Measurements from ENCODE around the gene AFF3. TPM values are rescaled to one million over a fixed set of nuclear protein-coding genes. Genes with fewer than 3 reads are reported as not detected.

AFF3 gene
- total RNA-seq, 1 experiment from 2014 or later: 0.05 TPM

DNA sequence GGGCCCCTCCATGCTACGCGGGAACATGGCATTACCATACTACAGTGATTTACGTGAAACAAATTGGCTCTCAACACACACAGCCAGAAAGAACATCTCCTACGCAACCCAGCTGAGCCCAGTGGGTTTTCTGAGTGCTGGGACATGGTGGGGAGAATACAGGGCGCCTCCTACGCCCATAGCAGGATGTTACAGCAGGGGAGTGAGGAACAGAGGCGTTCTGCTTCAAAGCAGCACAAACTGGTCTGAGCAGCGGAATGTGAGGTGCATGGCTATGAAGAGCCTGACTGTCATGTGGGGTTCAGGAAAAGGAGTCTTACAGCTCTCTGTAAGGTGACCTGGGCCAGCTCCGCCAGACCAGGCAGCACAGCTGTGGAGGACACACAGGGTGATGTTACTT lies 543.9 kb downstream of the AFF3 start:
- Mint-ChIP-seq H3K9me3 (ENCODE audit: unreplicated experiment) (no peaks in the 10 kb centered on the region), H3K36me3 (ENCODE audit: insufficient read depth, unreplicated experiment) (no peaks in the 10 kb centered on the region), H3K4me3 (ENCODE audit: unreplicated experiment) (no peak overlapping the region), H3K27me3 (ENCODE audit: insufficient read depth, unreplicated experiment) (peaks cover 32% of the 10 kb centered on the region), H3K27ac (ENCODE audit: unreplicated experiment) (no peak overlapping the region), H3K4me1 (ENCODE audit: low read depth, unreplicated experiment) (no peaks in the 10 kb centered on the region)
- intact Hi-C loops (cut with micrococcal nuclease; ENCODE audit: unreplicated experiment): no loop called here
- no TSS peak for BruUV-seq (replicated peaks)
- no peak overlapping the region for H3K4me3 ChIP-seq (ENCODE audit: low read depth, low read length)
- no peaks in the 10 kb centered on the region for H3K4me1 ChIP-seq
- DNase-seq: no peak
- no peaks in the 10 kb centered on the region for H3K9me3 ChIP-seq
- ChIA-PET POLR2A (no interaction called here), CTCF (no interaction called here)
- H3K27me3 ChIP-seq (replicated peaks; ENCODE audit: control insufficient read depth, insufficient read depth, low read length): no peaks in the 10 kb centered on the region; the same call in 1 of the 2 replicates
- TF ChIP-seq, protein P1, sequence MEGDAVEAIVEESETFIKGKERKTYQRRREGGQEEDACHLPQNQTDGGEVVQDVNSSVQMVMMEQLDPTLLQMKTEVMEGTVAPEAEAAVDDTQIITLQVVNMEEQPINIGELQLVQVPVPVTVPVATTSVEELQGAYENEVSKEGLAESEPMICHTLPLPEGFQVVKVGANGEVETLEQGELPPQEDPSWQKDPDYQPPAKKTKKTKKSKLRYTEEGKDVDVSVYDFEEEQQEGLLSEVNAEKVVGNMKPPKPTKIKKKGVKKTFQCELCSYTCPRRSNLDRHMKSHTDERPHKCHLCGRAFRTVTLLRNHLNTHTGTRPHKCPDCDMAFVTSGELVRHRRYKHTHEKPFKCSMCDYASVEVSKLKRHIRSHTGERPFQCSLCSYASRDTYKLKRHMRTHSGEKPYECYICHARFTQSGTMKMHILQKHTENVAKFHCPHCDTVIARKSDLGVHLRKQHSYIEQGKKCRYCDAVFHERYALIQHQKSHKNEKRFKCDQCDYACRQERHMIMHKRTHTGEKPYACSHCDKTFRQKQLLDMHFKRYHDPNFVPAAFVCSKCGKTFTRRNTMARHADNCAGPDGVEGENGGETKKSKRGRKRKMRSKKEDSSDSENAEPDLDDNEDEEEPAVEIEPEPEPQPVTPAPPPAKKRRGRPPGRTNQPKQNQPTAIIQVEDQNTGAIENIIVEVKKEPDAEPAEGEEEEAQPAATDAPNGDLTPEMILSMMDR (IDR thresholded peaks at IDR 0.05; ENCODE audit: insufficient read depth in 1 of 2, low read depth in 1 of 2, low read length in 1 of 2, severe bottlenecking in 1 of 2, unreplicated experiment in 1 of 2): no peak
- no peaks in the 10 kb centered on the region for H3K36me3 ChIP-seq (ENCODE audit: control insufficient read depth, insufficient read depth, low read length)

GRCh38 chr2:99597616-99598015 lies 544.8 kb downstream of the AFF3 start:
- H3K36me3 Mint-ChIP-seq (ENCODE audit: insufficient read depth, unreplicated experiment): no peaks in the 10 kb centered on the region
- Histone ChIP-seq H3K4me3 (ENCODE audit: low read depth, low read length) (no peak overlapping the region), H3K36me3 (ENCODE audit: control insufficient read depth, insufficient read depth, low read length) (no peaks in the 10 kb centered on the region), H3K9me3 (no peaks in the 10 kb centered on the region), H3K27me3 (replicated peaks; ENCODE audit: control insufficient read depth, insufficient read depth, low read length) (no peaks in the 10 kb centered on the region; the same call in 1 of the 2 replicates), H3K4me1 (no peaks in the 10 kb centered on the region)
- no peak overlapping the region for H3K27ac Mint-ChIP-seq (ENCODE audit: unreplicated experiment)
- TF ChIP-seq, protein P1 (IDR thresholded peaks at IDR 0.05; ENCODE audit: insufficient read depth in 1 of 2, low read depth in 1 of 2, low read length in 1 of 2, severe bottlenecking in 1 of 2, unreplicated experiment in 1 of 2): no peak
- ChIA-PET POLR2A (interaction anchor here (0.5 kb wide), 1 partner anchor 103 kb away, joined by 3 read pairs; no protein-coding TSS in a partner anchor), CTCF (no interaction called here)
- no peaks in the 10 kb centered on the region for H3K4me1 Mint-ChIP-seq (ENCODE audit: low read depth, unreplicated experiment)
- intact Hi-C loops (cut with micrococcal nuclease; ENCODE audit: unreplicated experiment): no loop called here
- DNase-seq: no peak
- BruUV-seq (replicated peaks): no TSS peak
- peaks cover 32% of the 10 kb centered on the region for H3K27me3 Mint-ChIP-seq (ENCODE audit: insufficient read depth, unreplicated experiment)
- H3K9me3 Mint-ChIP-seq (ENCODE audit: unreplicated experiment): no peaks in the 10 kb centered on the region
- no peak overlapping the region for H3K4me3 Mint-ChIP-seq (ENCODE audit: unreplicated experiment)

DNA sequence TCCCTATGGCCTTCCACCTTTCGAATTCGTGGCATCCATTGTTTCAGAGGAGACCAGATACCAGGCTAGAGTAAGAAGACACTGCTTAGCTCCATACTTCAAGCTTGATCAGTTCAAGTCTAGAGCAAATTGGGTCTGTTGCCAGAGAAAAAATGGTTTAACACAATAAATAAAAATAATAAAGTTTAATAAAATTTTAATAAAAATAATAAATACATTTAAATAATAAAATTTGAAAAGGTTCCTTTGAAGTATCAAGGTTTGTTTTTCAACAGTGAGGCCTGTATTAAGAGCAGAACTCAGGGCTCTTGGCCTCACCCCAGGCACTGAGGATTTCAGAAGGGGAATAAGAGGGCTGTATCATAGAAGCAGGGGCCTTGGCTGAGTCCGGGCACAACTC lies 547.0 kb downstream of the AFF3 start:
- POLR2A ChIA-PET: no interaction called here
- H3K36me3 ChIP-seq (ENCODE audit: control insufficient read depth, insufficient read depth, low read length): no peaks in the 10 kb centered on the region

More for the DNA sequence above, 547.0 kb downstream of the AFF3 start:
- H3K9me3 ChIP-seq: no peaks in the 10 kb centered on the region
- no TSS peak for BruUV-seq (replicated peaks)
- H3K4me1 Mint-ChIP-seq (ENCODE audit: low read depth, unreplicated experiment): no peaks in the 10 kb centered on the region
- no peak for DNase-seq
- intact Hi-C loops (cut with micrococcal nuclease; ENCODE audit: unreplicated experiment): no loop called here
- peaks cover 27% of the 10 kb centered on the region for H3K27me3 Mint-ChIP-seq (ENCODE audit: insufficient read depth, unreplicated experiment)
- no peak overlapping the region for H3K4me3 ChIP-seq (ENCODE audit: low read depth, low read length)
- no peak overlapping the region for H3K4me3 Mint-ChIP-seq (ENCODE audit: unreplicated experiment)
- no peaks in the 10 kb centered on the region for H3K27me3 ChIP-seq (replicated peaks; ENCODE audit: control insufficient read depth, insufficient read depth, low read length)
- CTCF ChIA-PET: no interaction called here
- H3K27ac Mint-ChIP-seq (ENCODE audit: unreplicated experiment): no peak overlapping the region
- H3K36me3 Mint-ChIP-seq (ENCODE audit: insufficient read depth, unreplicated experiment): no peaks in the 10 kb centered on the region
- TF ChIP-seq, protein P1 (IDR thresholded peaks at IDR 0.05; ENCODE audit: insufficient read depth in 1 of 2, low read depth in 1 of 2, low read length in 1 of 2, severe bottlenecking in 1 of 2, unreplicated experiment in 1 of 2): no peak
- H3K4me1 ChIP-seq: no peaks in the 10 kb centered on the region
- no peaks in the 10 kb centered on the region for H3K9me3 Mint-ChIP-seq (ENCODE audit: unreplicated experiment)
